B cell (primary cell): ENCODE results near the gene LGALS7. TPM values are rescaled to one million over a fixed set of nuclear protein-coding genes. Genes with fewer than 3 reads are reported as not detected.

Experiments
- ATAC-seq: fragments of 200-7000 bp; cut with Tn5 transposase; one replicate; pipeline ENCODE4 v1.10.0; 2021; ENCODE audit warnings: low read depth, mild to moderate bottlenecking, moderate number of reproducible peaks, moderate library complexity
- CTCF ChIA-PET: fragments of 350-600 bp; sonication (Branson Sonifier 250); formaldehyde crosslinking; loops from one replicate; lab custom pipeline; 2021; ENCODE audit warnings: antibody characterized with exemption, inconsistent platforms; lab: Charles Lee
- POLR2A ChIA-PET: fragments of 350-600 bp; sonication (Branson Sonifier 250); formaldehyde crosslinking; loops from one replicate; lab custom pipeline; 2021; ENCODE audit warnings: antibody characterized with exemption; lab: Charles Lee
- DNase-seq: peaks from one replicate; pipeline ENCODE4 v3.0.0; 2013
- H2AFZ ChIP-seq: 2 replicates; pipeline ENCODE4 v1.6.1; 2012; ENCODE audit warnings: mild to moderate bottlenecking, low read depth, low read length; ENCODE audit not compliant: insufficient read depth, poor library complexity, severe bottlenecking
- H3K27ac ChIP-seq, 2 donors: 1 replicate in 1 of 2; 2 replicates in 1 of 2; pipeline ENCODE4 v1.5.1; 2012 to 2013; ENCODE audit warnings: low read length in 2 of 2, mild to moderate bottlenecking in 2 of 2, moderate library complexity in 1 of 2
- H3K27me3 ChIP-seq, 4 experiments: fragments of 200-600 bp in 1 of 4; sonication (generic) in 1 of 4; replicated peaks in 1 of 4; 1 replicate in 2 of 4; 2 replicates in 2 of 4; pipeline versions ENCODE4 v1.6.1 to v1.7.0; 2013 to 2016; ENCODE audit warnings: low read length in 3 of 4, mild to moderate bottlenecking in 2 of 4, mixed read lengths in 1 of 4, moderate library complexity in 1 of 4; ENCODE audit not compliant: insufficient read depth in 4 of 4, control insufficient read depth in 3 of 4; ENCODE audit errors: control extremely low read depth in 1 of 4
- H3K36me3 ChIP-seq, 2 experiments: replicated peaks in 1 of 2; 1 replicate in 1 of 2; 2 replicates in 1 of 2; pipeline versions ENCODE4 v1.6.1 to v1.7.1; 2013; ENCODE audit warnings: low read length in 1 of 2; ENCODE audit not compliant: insufficient read depth in 2 of 2, control insufficient read depth in 1 of 2; ENCODE audit errors: control extremely low read depth in 1 of 2, extremely low read depth in 1 of 2
- H3K4me1 ChIP-seq, 2 donors: fragments of 200-600 bp in 1 of 2; sonication (generic) in 1 of 2; 1 replicate in 1 of 2; 2 replicates in 1 of 2; pipeline versions ENCODE4 v1.5.1 to v1.6.1; 2013 to 2017; ENCODE audit warnings: low read length in 2 of 2; ENCODE audit not compliant: control insufficient read depth in 2 of 2, insufficient read depth in 2 of 2
- H3K4me2 ChIP-seq: replicated peaks from 2 replicates; pipeline ENCODE3; 2012; ENCODE audit warnings: mild to moderate bottlenecking, low read depth, low read length; ENCODE audit not compliant: poor library complexity, severe bottlenecking
- H3K4me3 ChIP-seq, 5 experiments: fragments of 200-600 bp in 1 of 5; sonication (generic) in 1 of 5; 1 replicate in 3 of 5; 2 replicates in 2 of 5; pipeline versions ENCODE4 v1.5.1 to v1.7.0; 2011 to 2016; ENCODE audit warnings: low read length in 4 of 5, mild to moderate bottlenecking in 4 of 5, low read depth in 2 of 5, control low read depth in 1 of 5, moderate library complexity in 1 of 5; ENCODE audit not compliant: insufficient read depth in 1 of 5; ENCODE audit errors: control extremely low read depth in 1 of 5, extremely low read depth in 1 of 5
- H3K79me2 ChIP-seq: fragments of 200-600 bp; sonication (generic); one replicate; pipeline ENCODE4 v1.6.0; 2016; ENCODE audit warnings: low read length; ENCODE audit not compliant: control insufficient read depth, insufficient read depth
- H3K9ac ChIP-seq: fragments of 200-600 bp; sonication (generic); 2 replicates; pipeline ENCODE4 v1.6.1; 2017; ENCODE audit warnings: mild to moderate bottlenecking, low read length, moderate library complexity
- H3K9me3 ChIP-seq, 3 donors: one replicate each; pipeline versions ENCODE4 v1.6.1 to v1.7.1; 2013; ENCODE audit warnings: low read length in 2 of 3; ENCODE audit not compliant: control insufficient read depth in 2 of 3, insufficient read depth in 1 of 3; ENCODE audit errors: control extremely low read depth in 1 of 3
- H4K20me1 ChIP-seq: 2 replicates; pipeline ENCODE4 v1.6.0; 2012; ENCODE audit warnings: mild to moderate bottlenecking, low read length; ENCODE audit not compliant: insufficient read depth, control insufficient read depth, poor library complexity, severe bottlenecking
- H3K27ac Mint-ChIP-seq: one replicate; pipeline ENCODE4 v1.8.0; 2021; ENCODE audit warnings: mixed read lengths
- H3K27me3 Mint-ChIP-seq: one replicate; pipeline ENCODE4 v1.8.0; 2021; ENCODE audit warnings: mixed read lengths
- H3K4me1 Mint-ChIP-seq: one replicate; pipeline ENCODE4 v1.8.0; 2021; ENCODE audit warnings: mixed read lengths
- H3K4me3 Mint-ChIP-seq: one replicate; pipeline ENCODE4 v1.8.0; 2021; ENCODE audit warnings: mixed read lengths
- H3K9me3 Mint-ChIP-seq: one replicate; pipeline ENCODE4 v1.8.0; 2022; ENCODE audit warnings: mixed read lengths; ENCODE audit not compliant: insufficient read depth
- CTCF ChIP-seq: fragments of 200-600 bp; IDR thresholded peaks from one replicate; pipeline ENCODE4 v1.8.0; 2022; ENCODE audit warnings: antibody characterized with exemption, mild to moderate bottlenecking
- EZH2 ChIP-seq: IDR thresholded peaks from 2 replicates; pipeline ENCODE4 v1.6.1; 2012; ENCODE audit warnings: borderline replicate concordance, low read depth, mild to moderate bottlenecking, moderate library complexity, low read length; ENCODE audit not compliant: insufficient read depth, poor library complexity, severe bottlenecking
- WGBS: methylation state at CpG from one replicate; pipeline ENCODE4 v1.1.5; 2013; ENCODE audit warnings: missing lambda C conversion rate; ENCODE audit not compliant: insufficient coverage; 5-methylcytosine and 5-hydroxymethylcytosine counted together
- intact Hi-C: fragments of 100-400 bp; cut with micrococcal nuclease; formaldehyde crosslinking; loops from one replicate; pipeline ENCODE4 v1.10.0; 2022
- polyA plus RNA-seq: library from polyadenylated mRNA; depleted of rRNA; stranded (reverse); fragments of >200 nt; gene quantifications from 2 replicates; pipeline ENCODE4 v1.2.3, GENCODE V29; 2012
- total RNA-seq, 2 donors: library from RNA; stranded (reverse); fragments of 120-200 nt in 1 of 2; gene quantifications; 1 replicate in 1 of 2; 2 replicates in 1 of 2; pipeline versions ENCODE4 v1.2.3 to v1.2.4, GENCODE V29; 2013 to 2022

The LGALS7 gene
- total and polyA plus RNA-seq, 2 donors (not counting 1 experiment from before 2014, with no cell fraction given): not detected

GRCh38 chr19:38796154-38796553 lies 22.8 kb upstream of the LGALS7 start:
- ChIA-PET CTCF (no interaction called here), POLR2A (no interaction called here)

GRCh38 chr19:38795549-38795948 lies 22.2 kb upstream of the LGALS7 start:
- intact Hi-C loops: loop anchor here (10.0 kb wide), 1 partner anchor 61 kb away; no protein-coding TSS in a partner anchor
- Histone ChIP-seq H3K4me3 (no peak overlapping the region), H3K79me2 (no peaks in the 10 kb centered on the region), H2AFZ (no peak overlapping the region), H3K9ac (no peak overlapping the region), H3K4me2 (no peak overlapping the region), H3K36me3 (no peaks in the 10 kb centered on the region), H3K4me1 (peaks cover 4 to 8% of the 10 kb centered on the region in 2 donors), H3K9me3 (no peaks in the 10 kb centered on the region), H4K20me1 (no peaks in the 10 kb centered on the region), H3K27me3 (no peaks in the 10 kb centered on the region), H3K27ac (no peak overlapping the region)
- Mint-ChIP-seq H3K4me3 (no peak overlapping the region), H3K9me3 (no peaks in the 10 kb centered on the region), H3K27me3 (no peaks in the 10 kb centered on the region), H3K27ac (no peak overlapping the region), H3K4me1 (peaks cover 4% of the 10 kb centered on the region)
- no peak for DNase-seq
- 100% methylated on average over 2 of the region's 4 CpGs for WGBS
- TF ChIP-seq EZH2: no peak
- TF ChIP-seq CTCF: no peak
- POLR2A ChIA-PET: no interaction called here
- CTCF ChIA-PET: no interaction called here
- no peak for ATAC-seq

More at GRCh38 chr19:38796154-38796553, 22.8 kb upstream of the LGALS7 start:
- Histone ChIP-seq H3K27me3 (no peaks in the 10 kb centered on the region), H3K4me1 (peaks cover 4 to 8% of the 10 kb centered on the region in 2 donors), H3K36me3 (no peaks in the 10 kb centered on the region), H2AFZ (no peak overlapping the region), H3K4me2 (no peak overlapping the region), H3K9ac (no peak overlapping the region), H4K20me1 (no peaks in the 10 kb centered on the region), H3K27ac (no peak overlapping the region), H3K79me2 (no peaks in the 10 kb centered on the region), H3K9me3 (no peaks in the 10 kb centered on the region), H3K4me3 (no peak overlapping the region)
- Mint-ChIP-seq H3K9me3 (no peaks in the 10 kb centered on the region), H3K27me3 (no peaks in the 10 kb centered on the region), H3K4me1 (peaks cover 4% of the 10 kb centered on the region), H3K27ac (no peak overlapping the region), H3K4me3 (no peak overlapping the region)
- no peak for DNase-seq
- no CpG with 5 or more reads among the region's 2 CpGs for WGBS
- intact Hi-C loops: loop anchor here (10.0 kb wide), 1 partner anchor 61 kb away; no protein-coding TSS in a partner anchor
- TF ChIP-seq CTCF (no peak), EZH2 (no peak)
- ATAC-seq: no peak
